ENCODE results near the gene SMIM8. TPM values are rescaled to one million over a fixed set of nuclear protein-coding genes. Genes with fewer than 3 reads are reported as not detected.
"Not testable (repeated sequence)": the region's sequence is repeated elsewhere in the genome, so short reads cannot be mapped to it uniquely, and the experiment has no call there.

SMIM8 gene
- total RNA-seq, 1 donor from 2014 or later = 5.0 TPM

DNA sequence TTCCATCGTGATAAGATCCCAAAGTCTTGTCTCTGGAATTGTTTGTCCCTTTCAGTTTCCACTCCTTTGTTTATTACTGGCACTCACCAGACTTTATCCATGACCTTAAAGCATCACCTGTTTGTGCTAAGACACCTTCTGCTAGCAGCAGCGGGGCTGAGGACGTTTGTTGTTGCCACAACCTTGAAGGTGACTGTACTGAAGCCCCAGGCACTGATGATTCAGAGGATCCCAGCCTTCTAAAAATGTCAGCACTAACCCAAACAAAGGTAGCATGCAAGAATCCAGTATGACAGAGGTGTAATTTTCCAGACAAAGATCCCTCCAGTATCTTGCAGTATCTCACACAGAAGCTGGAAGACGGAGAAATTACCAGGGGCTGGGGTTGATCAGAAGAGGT, 28.9 kb upstream of the SMIM8 start:
- no peaks in the 10 kb centered on the region for H3K36me3 ChIP-seq (ENCODE audit: control insufficient read depth, insufficient read depth, low read length)
- no peaks in the 10 kb centered on the region for H3K27me3 ChIP-seq (ENCODE audit: control insufficient read depth, insufficient read depth, low read length)
- FAIRE-seq = no peak
- peak; percentile 71 for DNase-seq (ENCODE audit: low read depth)
- TF ChIP-seq, protein P1, sequence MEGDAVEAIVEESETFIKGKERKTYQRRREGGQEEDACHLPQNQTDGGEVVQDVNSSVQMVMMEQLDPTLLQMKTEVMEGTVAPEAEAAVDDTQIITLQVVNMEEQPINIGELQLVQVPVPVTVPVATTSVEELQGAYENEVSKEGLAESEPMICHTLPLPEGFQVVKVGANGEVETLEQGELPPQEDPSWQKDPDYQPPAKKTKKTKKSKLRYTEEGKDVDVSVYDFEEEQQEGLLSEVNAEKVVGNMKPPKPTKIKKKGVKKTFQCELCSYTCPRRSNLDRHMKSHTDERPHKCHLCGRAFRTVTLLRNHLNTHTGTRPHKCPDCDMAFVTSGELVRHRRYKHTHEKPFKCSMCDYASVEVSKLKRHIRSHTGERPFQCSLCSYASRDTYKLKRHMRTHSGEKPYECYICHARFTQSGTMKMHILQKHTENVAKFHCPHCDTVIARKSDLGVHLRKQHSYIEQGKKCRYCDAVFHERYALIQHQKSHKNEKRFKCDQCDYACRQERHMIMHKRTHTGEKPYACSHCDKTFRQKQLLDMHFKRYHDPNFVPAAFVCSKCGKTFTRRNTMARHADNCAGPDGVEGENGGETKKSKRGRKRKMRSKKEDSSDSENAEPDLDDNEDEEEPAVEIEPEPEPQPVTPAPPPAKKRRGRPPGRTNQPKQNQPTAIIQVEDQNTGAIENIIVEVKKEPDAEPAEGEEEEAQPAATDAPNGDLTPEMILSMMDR (IDR thresholded peaks at IDR 0.05; ENCODE audit: insufficient read depth, low read length, severe bottlenecking) = no peak
- no peak overlapping the region for H3K4me3 ChIP-seq (ENCODE audit: low read depth, low read length)

DNA sequence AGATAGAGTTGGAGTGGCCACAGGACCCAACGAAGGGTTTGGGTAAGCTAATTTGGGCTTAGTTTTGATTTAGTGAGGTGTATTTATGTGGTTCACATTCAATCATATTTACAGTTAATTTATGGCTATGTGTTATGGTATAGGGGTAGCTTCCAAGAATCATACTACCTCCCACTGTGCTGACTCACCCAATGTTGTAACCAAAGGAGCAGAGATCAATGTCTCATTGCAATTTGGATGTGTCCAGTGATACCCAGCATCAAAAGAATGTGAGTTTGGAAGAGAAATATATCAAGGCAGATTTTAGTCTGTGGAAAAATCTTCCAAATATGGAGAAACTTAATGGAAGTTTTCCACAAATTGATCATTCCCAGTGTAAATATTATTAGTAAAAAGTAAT, 25.3 kb upstream of the SMIM8 start:
- DNase-seq (ENCODE audit: low read depth) = no peak
- TF ChIP-seq, protein P1 (IDR thresholded peaks at IDR 0.05; ENCODE audit: insufficient read depth, low read length, severe bottlenecking) = no peak
- Histone ChIP-seq H3K36me3 (ENCODE audit: control insufficient read depth, insufficient read depth, low read length) (no peaks in the 10 kb centered on the region), H3K4me3 (ENCODE audit: low read depth, low read length) (no peak overlapping the region), H3K27me3 (ENCODE audit: control insufficient read depth, insufficient read depth, low read length) (no peaks in the 10 kb centered on the region)
- FAIRE-seq = no peak

DNA sequence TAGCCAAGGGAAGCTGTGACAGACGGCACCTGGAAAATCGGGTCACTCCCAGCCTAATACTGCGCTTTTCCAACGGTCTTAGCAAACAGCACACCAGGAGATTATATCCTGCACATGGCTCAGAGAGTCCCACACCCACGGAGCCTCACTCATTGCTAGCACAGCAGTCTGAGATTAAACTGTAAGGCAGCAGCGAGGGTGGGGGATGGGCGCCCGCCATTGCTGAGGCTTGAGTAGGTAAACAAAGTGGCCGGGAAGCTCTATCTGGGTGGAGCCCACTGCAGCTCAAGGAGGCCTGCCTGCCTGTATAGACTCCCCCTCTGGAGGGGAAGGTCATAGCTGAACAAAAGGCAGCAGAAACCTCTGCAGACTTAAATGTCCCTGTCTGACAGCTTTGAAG, 21.1 kb upstream of the SMIM8 start:
- H3K27me3 ChIP-seq (ENCODE audit: control insufficient read depth, insufficient read depth, low read length); H3K4me3 ChIP-seq (ENCODE audit: low read depth, low read length); FAIRE-seq; H3K36me3 ChIP-seq (ENCODE audit: control insufficient read depth, insufficient read depth, low read length); DNase-seq (ENCODE audit: low read depth): not testable (repeated sequence)

DNA sequence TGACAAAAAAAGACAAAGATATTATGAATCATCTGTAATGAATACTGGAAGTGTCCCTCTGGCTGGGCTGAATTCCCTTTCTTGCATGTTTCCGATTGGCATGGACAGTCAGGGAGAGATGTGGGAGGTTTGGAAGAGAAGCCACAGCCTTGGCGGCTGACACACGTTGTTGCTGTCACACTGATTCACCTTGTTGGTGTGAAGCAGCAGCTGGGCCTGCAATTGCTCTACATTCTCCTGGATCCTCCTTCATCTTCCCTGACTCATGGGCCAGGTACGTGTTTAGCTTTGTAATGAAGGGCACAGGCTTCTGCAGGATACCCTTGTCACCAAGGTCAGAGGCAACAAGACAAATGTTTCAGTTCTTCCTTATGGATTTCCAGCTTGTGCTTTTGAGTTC, 13.4 kb upstream of the SMIM8 start:
- Histone ChIP-seq H3K27me3 (ENCODE audit: control insufficient read depth, insufficient read depth, low read length) (no peaks in the 10 kb centered on the region), H3K4me3 (ENCODE audit: low read depth, low read length) (no peak overlapping the region), H3K36me3 (ENCODE audit: control insufficient read depth, insufficient read depth, low read length) (no peaks in the 10 kb centered on the region)
- DNase-seq (ENCODE audit: low read depth) (no peak), FAIRE-seq (no peak)
- TF ChIP-seq, protein P1 (IDR thresholded peaks at IDR 0.05; ENCODE audit: insufficient read depth, low read length, severe bottlenecking) = no peak

DNA sequence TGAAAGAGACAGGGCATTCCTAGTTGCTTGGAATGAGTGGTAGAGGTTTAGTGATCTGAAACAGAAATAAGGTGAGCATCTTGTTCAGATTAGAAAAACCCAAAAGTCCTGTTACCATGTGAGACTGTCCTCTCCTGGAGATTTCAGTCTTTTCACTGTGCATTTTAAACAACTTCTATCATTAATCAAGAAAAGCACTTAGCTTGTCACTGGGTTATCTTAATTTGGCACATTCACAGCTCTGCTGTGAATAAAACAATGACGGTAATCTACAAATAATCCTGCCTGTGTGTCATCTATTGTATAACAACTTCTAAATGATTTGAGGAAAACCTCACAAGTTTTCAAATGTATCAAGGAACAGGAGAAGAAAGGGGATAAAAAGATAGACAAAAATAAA, 9.5 kb upstream of the SMIM8 start:
- no peak for FAIRE-seq
- Histone ChIP-seq H3K4me3 (ENCODE audit: low read depth, low read length) (no peak overlapping the region), H3K27me3 (ENCODE audit: control insufficient read depth, insufficient read depth, low read length) (no peaks in the 10 kb centered on the region), H3K36me3 (ENCODE audit: control insufficient read depth, insufficient read depth, low read length) (no peaks in the 10 kb centered on the region)
- TF ChIP-seq, protein P1 (IDR thresholded peaks at IDR 0.05; ENCODE audit: insufficient read depth, low read length, severe bottlenecking) = no peak
- DNase-seq (ENCODE audit: low read depth) = no peak

DNA sequence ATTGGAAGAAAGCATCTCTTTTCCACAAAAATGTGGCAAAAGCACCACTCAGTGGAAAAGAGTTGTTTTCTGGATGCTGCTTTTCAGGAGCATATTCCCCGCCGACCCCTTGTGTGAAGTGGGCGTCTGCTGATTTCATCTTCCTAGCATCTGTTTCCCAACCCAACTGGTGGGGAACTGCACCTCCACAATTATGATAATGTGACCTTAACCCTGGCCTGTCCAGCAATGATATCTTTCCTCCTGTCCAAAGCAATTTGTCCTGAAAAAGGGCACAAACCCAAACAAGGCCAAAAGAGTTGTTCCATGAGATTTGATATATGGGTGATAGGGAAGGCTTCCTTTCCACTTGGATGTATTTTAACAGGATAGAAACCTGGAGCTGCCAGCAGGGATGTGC, 7.3 kb upstream of the SMIM8 start:
- Histone ChIP-seq H3K27me3 (ENCODE audit: control insufficient read depth, insufficient read depth, low read length) (no peaks in the 10 kb centered on the region), H3K4me3 (ENCODE audit: low read depth, low read length) (no peak overlapping the region), H3K36me3 (ENCODE audit: control insufficient read depth, insufficient read depth, low read length) (no peaks in the 10 kb centered on the region)
- DNase-seq (ENCODE audit: low read depth) (no peak), FAIRE-seq (no peak)
- TF ChIP-seq, protein P1 (IDR thresholded peaks at IDR 0.05; ENCODE audit: insufficient read depth, low read length, severe bottlenecking) = no peak
